ENCODE results near the gene DNM3. TPM values are rescaled to one million over a fixed set of nuclear protein-coding genes. Genes with fewer than 3 reads are reported as not detected.

Gene DNM3
- polyA plus RNA-seq, 1 of the 3 experiments (the other 2 are of a cell fraction): 0.43 TPM

GRCh38 chr1:172289448-172289847 is 448.1 kb downstream of the DNM3 start:
- Histone ChIP-seq H3K4me2 (no peak overlapping the region), H3K36me3 (replicated peaks in 1 of 2; ENCODE audit: control insufficient read depth in 1 of 2, insufficient read depth in 2 of 2, low read length in 1 of 2) (no peaks in the 10 kb centered on the region), H3K9me2 (no peaks in the 10 kb centered on the region), H3F3A (replicated peaks; ENCODE audit: insufficient read depth) (peaks cover 11% of the 10 kb centered on the region), H3K9ac (no peak overlapping the region), H3K79me2 (ENCODE audit: insufficient read depth) (no peaks in the 10 kb centered on the region), H3K27me3 (ENCODE audit: insufficient read depth) (no peaks in the 10 kb centered on the region), H3K4me3 (ENCODE audit: low read depth in 2 of 2, low read length in 1 of 2) (no peak overlapping the region), H3K4me1 (ENCODE audit: control insufficient read depth in 1 of 2, insufficient read depth in 2 of 2, low read depth in 1 of 2, low read length in 1 of 2) (peaks cover 9 to 11% of the 10 kb centered on the region in 2 experiments; a peak in 2 of 4 replicates), H3K27ac (ENCODE audit: low read depth in 2 of 2, low read length in 1 of 2) (no peak overlapping the region), H2AFZ (ENCODE audit: low read depth) (no peak overlapping the region), H3K9me3 (no peaks in the 10 kb centered on the region), H4K20me1 (ENCODE audit: insufficient read depth) (no peaks in the 10 kb centered on the region)
- no peak for TF ChIP-seq IRF3 (IDR thresholded peaks at IDR 0.05; ENCODE audit: low read depth, low read length)
- TF ChIP-seq RAD21 (IDR thresholded peaks at IDR 0.05; ENCODE audit: low read length): no peak
- no peak for TF ChIP-seq TCF12 (IDR thresholded peaks at IDR 0.05)
- no peak for TF ChIP-seq RXRA (IDR thresholded peaks at IDR 0.05; ENCODE audit: borderline replicate concordance, low read depth)
- no peak for TF ChIP-seq YY1 (IDR thresholded peaks at IDR 0.05; ENCODE audit: low read depth)
- no peak for TF ChIP-seq NFIC (IDR thresholded peaks at IDR 0.05; ENCODE audit: borderline replicate concordance)
- TF ChIP-seq USF2 (IDR thresholded peaks at IDR 0.05; ENCODE audit: borderline replicate concordance, low read depth, low read length): no peak
- TF ChIP-seq ZBTB33 (IDR thresholded peaks at IDR 0.05; ENCODE audit: borderline replicate concordance, low read depth): no peak
- no peak for TF ChIP-seq TAF1 (IDR thresholded peaks at IDR 0.05; ENCODE audit: borderline replicate concordance, low read depth, low read length)
- no peak for TF ChIP-seq NRF1 (IDR thresholded peaks at IDR 0.05; ENCODE audit: low read depth, low read length)
- TF ChIP-seq GABPA (IDR thresholded peaks at IDR 0.05; ENCODE audit: low read depth): no peak
- TF ChIP-seq MAX (IDR thresholded peaks at IDR 0.05; ENCODE audit: low read depth): no peak
- TF ChIP-seq POLR2AphosphoS5 (IDR thresholded peaks at IDR 0.05; ENCODE audit: low read depth, low read length): no peak
- TF ChIP-seq FOXM1 (IDR thresholded peaks at IDR 0.05; ENCODE audit: low read depth): no peak
- no peak for TF ChIP-seq USF1 (IDR thresholded peaks at IDR 0.05; ENCODE audit: borderline replicate concordance, low read depth)
- TF ChIP-seq TEAD4 (IDR thresholded peaks at IDR 0.05; ENCODE audit: borderline replicate concordance, insufficient read depth): no peak
- TF ChIP-seq EP300 (IDR thresholded peaks at IDR 0.05; ENCODE audit: borderline replicate concordance in 1 of 2, low read depth in 1 of 2, low read length in 1 of 2): no peak
- TF ChIP-seq SMC3 (IDR thresholded peaks at IDR 0.05; ENCODE audit: low read depth, low read length): no peak
- TF ChIP-seq JUND (IDR thresholded peaks at IDR 0.05): no peak
- TF ChIP-seq RCOR1 (IDR thresholded peaks at IDR 0.05; ENCODE audit: low read length): no peak
- CTCF ChIA-PET: no interaction called here
- POLR2A ChIA-PET: no interaction called here
- 88% methylated on average over 2 of the region's 2 CpGs for WGBS (ENCODE audit: low lambda C conversion rate)
- no peak for DNase-seq
